Diencephalon (tissue), 1 donor: ENCODE results near the gene MACIR. TPM values are rescaled to one million over a fixed set of nuclear protein-coding genes. Genes with fewer than 3 reads are reported as not detected.

Source experiments
- total RNA-seq: library from RNA; depleted of rRNA; stranded (reverse); fragments of >200 nt; gene quantifications from one replicate; pipeline ENCODE4 v1.2.3, GENCODE V29; 2014

Gene MACIR, protein sequence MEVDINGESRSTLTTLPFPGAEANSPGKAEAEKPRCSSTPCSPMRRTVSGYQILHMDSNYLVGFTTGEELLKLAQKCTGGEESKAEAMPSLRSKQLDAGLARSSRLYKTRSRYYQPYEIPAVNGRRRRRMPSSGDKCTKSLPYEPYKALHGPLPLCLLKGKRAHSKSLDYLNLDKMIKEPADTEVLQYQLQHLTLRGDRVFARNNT
- 70.1 TPM for total RNA-seq

DNA sequence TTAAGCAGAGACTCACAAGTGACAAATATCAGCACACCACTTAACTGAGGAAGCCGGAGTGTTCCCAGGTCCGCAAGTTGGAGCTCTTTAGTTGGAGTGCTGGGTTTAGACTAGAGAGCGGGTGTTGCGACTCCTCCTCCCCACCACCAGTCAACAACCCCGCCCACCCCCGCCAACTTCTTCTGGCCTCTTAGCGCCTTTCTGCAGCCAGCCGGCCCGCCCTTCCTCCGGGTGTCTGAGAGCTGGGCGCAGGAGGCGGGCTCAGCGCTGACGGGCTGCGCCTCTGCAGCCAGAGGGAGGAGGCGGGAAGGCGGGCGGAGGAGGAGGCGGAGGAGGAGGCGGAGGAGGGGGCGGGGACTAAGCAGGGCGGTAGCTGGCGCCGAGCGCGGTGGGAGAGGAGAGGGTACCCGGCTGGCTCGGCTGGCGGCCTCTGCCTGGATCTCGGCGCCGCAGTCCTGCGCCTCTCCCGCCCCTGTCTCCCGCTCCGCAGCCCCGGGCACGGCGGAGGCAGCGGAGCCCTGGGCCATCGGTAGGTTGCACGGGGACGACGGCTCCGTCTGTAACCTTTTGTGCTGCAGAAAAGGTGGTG lies at the start of gene MACIR:
TSS of gene MACIR (plus strand) at position 396 of the 589 bp plus-strand sequence. CDS start 17,157 bp downstream, outside the sequence.

Other genes with a start within 250 kb of the MACIR start
- 14.3 TPM for gene GIN1, start 138.6 kb upstream of the MACIR start, total RNA-seq
- 142 TPM for gene PPIP5K2, start 138.5 kb upstream of the MACIR start, total RNA-seq